HepG2 (cell line): ENCODE measurements around the gene MRFAP1. TPM values are rescaled to one million over a fixed set of nuclear protein-coding genes. Genes with fewer than 3 reads are reported as not detected.

ENCODE experiments used
- ATAC-seq: fragments of 200-7000 bp; cut with Tn5 transposase; 3 replicates; pipeline ENCODE4 v1.9.1; 2020; ENCODE audit warnings: mild to moderate bottlenecking, moderate library complexity
- BruUV-seq: library from RNA; stranded (reverse); fragments of 400-500 nt; replicated peaks from 2 replicates; lab custom pipeline; 2021; lab: Mats Ljungman, UMichigan
- CTCF ChIA-PET: fragments of 300-600 bp; formaldehyde crosslinking; extraction: SDS; loops from one replicate; lab custom pipeline; 2021; ENCODE audit warnings: low total read pairs, inconsistent platforms, low intra/inter-chr PET ratio; lab: Yijun Ruan, JAX
- POLR2A ChIA-PET: fragments of 350-600 bp; sonication (Branson Sonifier 250); formaldehyde crosslinking; loops from one replicate; lab custom pipeline; 2020; ENCODE audit warnings: antibody characterized with exemption, inconsistent platforms; lab: Yijun Ruan, JAX
- DNase-seq: peaks from one replicate; pipeline ENCODE4 v3.0.0-alpha.2; 2015; ENCODE audit warnings: low spot score
- FAIRE-seq: peaks from 3 replicates; lab custom pipeline; 2011; peaks lifted over from hg19 to GRCh38; lab: Jason Lieb, UNC
- H2AFZ ChIP-seq: one replicate; pipeline ENCODE4 v1.6.1; 2011; ENCODE audit warnings: low read length, inconsistent platforms
- H3K27ac ChIP-seq: fragments of 300-600 bp; 3 replicates; pipeline ENCODE4 v1.8.0; 2011; ENCODE audit warnings: mixed run types, mild to moderate bottlenecking, mixed read lengths, low read length, inconsistent platforms; ENCODE audit not compliant: insufficient read depth; ENCODE audit errors: extremely low read length
- H3K27me3 ChIP-seq, 2 experiments: fragments of 200-600 bp in 1 of 2; 2 replicates in 1 of 2; 3 replicates in 1 of 2; pipeline versions ENCODE4 v1.6.0 to v1.8.0; 2011; ENCODE audit warnings: low read length in 2 of 2, mild to moderate bottlenecking in 2 of 2, moderate library complexity in 2 of 2, inconsistent platforms in 1 of 2; ENCODE audit not compliant: insufficient read depth in 2 of 2, control insufficient read depth in 1 of 2
- H3K36me3 ChIP-seq, 2 experiments: fragments of 200-600 bp in 1 of 2; replicated peaks in 1 of 2; 2 replicates in 1 of 2; 3 replicates in 1 of 2; pipeline versions ENCODE4 v1.5.1 to v1.8.0; 2011; ENCODE audit warnings: low read length in 2 of 2, inconsistent platforms in 1 of 2; ENCODE audit not compliant: insufficient read depth in 2 of 2, control insufficient read depth in 1 of 2
- H3K4me1 ChIP-seq: 2 replicates; pipeline ENCODE4 v1.5.1; 2012; ENCODE audit warnings: low read length, inconsistent platforms; ENCODE audit not compliant: insufficient read depth
- H3K4me2 ChIP-seq: 2 replicates; pipeline ENCODE4 v1.6.0; 2011; ENCODE audit warnings: low read depth, low read length, inconsistent platforms
- H3K4me3 ChIP-seq, 3 experiments: fragments of 200-600 bp in 1 of 3; sonication (generic), shearing (Covaris generic) in 1 of 3; replicated peaks in 1 of 3; 2 replicates each; pipeline ENCODE4 v1.5.1; 2011 to 2016; ENCODE audit warnings: low read length in 3 of 3, inconsistent platforms in 2 of 3, low read depth in 2 of 3, mild to moderate bottlenecking in 2 of 3, control low read depth in 1 of 3, mixed read lengths in 1 of 3; ENCODE audit not compliant: insufficient read depth in 1 of 3
- H3K79me2 ChIP-seq: one replicate; pipeline ENCODE4 v1.6.1; 2011; ENCODE audit warnings: low read length, inconsistent platforms; ENCODE audit not compliant: insufficient read depth
- H3K9ac ChIP-seq: 2 replicates; pipeline ENCODE4 v1.6.0; 2011; ENCODE audit warnings: mild to moderate bottlenecking, low read depth, low read length, inconsistent platforms; ENCODE audit not compliant: insufficient read depth
- H3K9me3 ChIP-seq: 2 replicates; pipeline ENCODE4 v1.5.1; 2012; ENCODE audit warnings: mild to moderate bottlenecking, low read length
- H4K20me1 ChIP-seq: 2 replicates; pipeline ENCODE4 v1.6.0; 2011; ENCODE audit warnings: inconsistent platforms, mild to moderate bottlenecking, low read length, moderate library complexity; ENCODE audit not compliant: insufficient read depth
- ADNP ChIP-seq: sonication (generic); formaldehyde crosslinking; IDR thresholded peaks from 2 replicates; pipeline ENCODE4 v1.4.0; 2020; ENCODE audit warnings: missing genetic modification reagents
- ATF7-NPFF ChIP-seq: sonication (generic); formaldehyde crosslinking; IDR thresholded peaks from 2 replicates; pipeline ENCODE4 v1.8.1; 2023; ENCODE audit warnings: mild to moderate bottlenecking, low read depth, missing genetic modification reagents, moderate library complexity
- CBX1 ChIP-seq: IDR thresholded peaks from one replicate; pipeline ENCODE4 v1.6.1; 2016; ENCODE audit warnings: antibody characterized with exemption, low read depth
- DR1 ChIP-seq: sonication (generic); formaldehyde crosslinking; IDR thresholded peaks from 2 replicates; pipeline ENCODE4 v1.8.0; 2021; ENCODE audit warnings: mild to moderate bottlenecking, missing genetic modification reagents, inconsistent platforms
- FOSL1 ChIP-seq: sonication (generic); formaldehyde crosslinking; IDR thresholded peaks from 2 replicates; pipeline ENCODE4 v1.9.0; 2021; ENCODE audit warnings: missing genetic modification reagents, borderline replicate concordance
- GATAD2A ChIP-seq: IDR thresholded peaks from 2 replicates; pipeline ENCODE4 v1.6.1; 2016
- HCFC1 ChIP-seq: fragments of 150-350 bp; IDR thresholded peaks from 2 replicates; pipeline ENCODE4 v1.6.1; 2014; ENCODE audit warnings: low read depth, low read length
- KLF13 ChIP-seq: sonication (generic); formaldehyde crosslinking; IDR thresholded peaks from 2 replicates; pipeline ENCODE4 v1.4.0; 2020; ENCODE audit warnings: mild to moderate bottlenecking, missing genetic modification reagents
- MTF2 ChIP-seq: sonication (generic); formaldehyde crosslinking; IDR thresholded peaks from 2 replicates; pipeline ENCODE4 v1.5.0; 2020; ENCODE audit warnings: missing genetic modification reagents, borderline replicate concordance
- NFYC ChIP-seq: IDR thresholded peaks from 2 replicates; pipeline ENCODE4 v1.6.1; 2016; ENCODE audit warnings: missing genetic modification reagents, missing compliant biosample characterization
- ZFP90 ChIP-seq: sonication (generic); formaldehyde crosslinking; IDR thresholded peaks from 2 replicates; pipeline ENCODE4 v1.8.0; 2022; ENCODE audit warnings: missing genetic modification reagents, mild to moderate bottlenecking, inconsistent platforms, borderline replicate concordance
- ZNF10 ChIP-seq: sonication (generic); formaldehyde crosslinking; IDR thresholded peaks from 2 replicates; pipeline ENCODE4 v1.4.0; 2020; ENCODE audit warnings: mild to moderate bottlenecking, low read depth, missing genetic modification reagents, borderline replicate concordance
- ZNF234 ChIP-seq: sonication (generic); formaldehyde crosslinking; conservative IDR thresholded peaks from 2 replicates; pipeline ENCODE4 v1.5.1; 2020; ENCODE audit warnings: mild to moderate bottlenecking, missing genetic modification reagents
- ZNF264 ChIP-seq: sonication (generic); formaldehyde crosslinking; IDR thresholded peaks from 2 replicates; pipeline ENCODE4 v1.4.0; 2020; ENCODE audit warnings: missing genetic modification reagents
- ZNF484 ChIP-seq: sonication (generic); formaldehyde crosslinking; IDR thresholded peaks from 2 replicates; pipeline ENCODE4 v1.5.1; 2020; ENCODE audit warnings: mild to moderate bottlenecking, low read depth, missing genetic modification reagents, borderline replicate concordance
- ZNF790 ChIP-seq: sonication (generic); formaldehyde crosslinking; IDR thresholded peaks from 2 replicates; pipeline ENCODE4 v1.8.0; 2022; ENCODE audit warnings: missing genetic modification reagents, mild to moderate bottlenecking, borderline replicate concordance
- WGBS: methylation state at CpG from one replicate; pipeline ENCODE4 v1.1.6; 2017; ENCODE audit warnings: low lambda C conversion rate; 5-methylcytosine and 5-hydroxymethylcytosine counted together
- in situ Hi-C: cut with HindIII; loops from 2 replicates; pipeline ENCODE4 v1.10.0; 2017; ENCODE audit warnings: low pct_unique_long_range_greater_than_20kb; ENCODE audit not compliant: extremely low pct_ligation_motif_present
- intact Hi-C: fragments of 100-400 bp; cut with micrococcal nuclease; formaldehyde crosslinking; loops from one replicate; pipeline ENCODE4 v1.10.0; 2022; ENCODE audit not compliant: unreplicated experiment
- polyA plus RNA-seq, 8 experiments: library from polyadenylated mRNA; depleted of rRNA in 3 of 8; stranded (reverse) in 7 of 8; unstranded in 1 of 8; fragments of >200 nt; fragmentation: Illumina TruSeq in 4 of 8; extraction: Trizol in 4 of 8; gene quantifications; 2 replicates each; pipeline versions ENCODE4 v1.2.1 to v1.2.3, GENCODE V29; 2011 to 2016; ENCODE audit warnings: low read depth in 4 of 8, missing spikeins in 1 of 8, mixed read lengths in 1 of 8; ENCODE audit not compliant: insufficient read depth in 1 of 8
- total RNA-seq, 5 experiments: library from RNA; depleted of rRNA; stranded (reverse); fragments of >200 nt; fragmentation: Illumina TruSeq; extraction: Trizol; gene quantifications; 2 replicates each; pipeline ENCODE4 v1.2.3, GENCODE V29; 2016; ENCODE audit warnings: low read depth in 1 of 5
- TF ChIP-seq, protein P1 (sequence below), 2 experiments: IDR thresholded peaks; 2 replicates each; pipeline ENCODE4 v1.6.1; 2011 to 2012; ENCODE audit warnings: low read length in 2 of 2, borderline replicate concordance in 1 of 2, low read depth in 1 of 2, mild to moderate bottlenecking in 1 of 2, moderate library complexity in 1 of 2
- TF ChIP-seq, protein P2 (sequence below): IDR thresholded peaks from 2 replicates; pipeline ENCODE4 v1.6.1; 2012; ENCODE audit warnings: low read length, improper control_type of control experiment

The MRFAP1 gene
- total and polyA plus RNA-seq, 2 of the 13 experiments (the other 11 are each of a cell fraction or from before 2014, with no cell fraction given): 112 to 158 TPM

DNA sequence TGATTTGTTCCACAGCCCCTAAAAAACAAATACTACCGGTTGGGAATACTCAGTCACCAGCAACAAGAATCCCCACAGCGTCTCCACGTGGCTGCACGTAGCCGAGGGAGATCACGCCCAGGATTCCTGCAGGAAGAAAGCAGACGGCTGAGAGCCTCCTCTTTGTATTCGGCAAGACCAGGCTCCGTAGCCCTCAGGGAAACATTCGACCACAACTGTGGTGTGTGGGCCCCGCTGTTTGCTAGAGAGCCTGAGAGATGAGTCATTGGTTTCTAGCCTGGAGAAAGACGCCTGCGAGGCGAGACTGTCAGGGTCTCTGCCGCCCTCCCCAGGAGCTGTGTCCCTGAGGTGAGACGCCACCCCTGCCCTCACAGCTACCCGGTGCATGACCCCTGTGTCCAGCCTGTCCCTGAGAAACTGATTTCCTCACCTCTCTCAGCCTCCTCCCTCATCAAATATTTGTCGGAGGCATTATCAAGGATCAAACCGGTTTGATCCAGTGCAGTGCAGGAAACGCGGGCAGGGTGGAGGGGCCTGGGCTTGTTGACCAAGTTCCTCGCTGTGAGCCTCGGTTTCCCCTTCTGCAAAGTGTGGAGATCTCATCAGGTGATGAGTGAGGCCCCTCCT is 48.5 kb downstream of the MRFAP1 start:
- Histone ChIP-seq H3K27me3 (no peaks in the 10 kb centered on the region; a peak in 1 of 5 replicates), H3K27ac (peak overlapping the region; percentile 94), H4K20me1 (no peaks in the 10 kb centered on the region), H3K4me2 (peak overlapping the region; percentile 91), H3K9ac (peak overlapping the region; percentile 75), H3K4me1 (peaks cover 75% of the 10 kb centered on the region), H3K4me3 (peak overlapping the region; percentile 49 to 74 (median 66); a peak in 5 of 6 replicates), H3K79me2 (peaks cover 11% of the 10 kb centered on the region), H3K9me3 (no peaks in the 10 kb centered on the region), H2AFZ (no peak overlapping the region), H3K36me3 (no peaks in the 10 kb centered on the region)
- in situ Hi-C loops: no loop called here
- intact Hi-C loops: loop anchor here (2.0 to 10.0 kb wide), 3 partner anchors 14 to 64 kb away; partner anchors contain the start of gene MRFAP1
- peak; percentile 92 for FAIRE-seq
- DNase-seq: peak; percentile 91
- no TSS peak for BruUV-seq
- CTCF ChIA-PET: interaction anchor here (1.9 to 2.3 kb wide), 2 partner anchors 10 to 14 kb away, joined by 4 to 10 read pairs; a partner anchor contains a TSS
- ATAC-seq: peak; percentile 62
- WGBS: under 1% methylated on average over 18 of the region's 23 CpGs
- POLR2A ChIA-PET: interaction anchor here (0.6 to 5.5 kb wide), 14 partner anchors 8 to 413 kb away, joined by 3 to 122 read pairs (median 4); partner anchors contain the start of genes BLOC1S4, GRPEL1, MRFAP1 and MRFAP1L1
- TF ChIP-seq NFYC (no peak), FOSL1 (CRISPR knock-in tag) (peak; percentile 81), ZNF484 (CRISPR knock-in tag) (no peak), ADNP (CRISPR knock-in tag) (no peak), ZFP90 (CRISPR knock-in tag) (0 out of 2 replicates have a peak, but pooled peaks have one; percentile 42), CBX1 (no peak), ZNF264 (CRISPR knock-in tag) (peak; percentile 43; the same call in 1 of the 2 replicates), KLF13 (no peak), ZNF790 (no peak), DR1 (CRISPR knock-in tag) (no peak; the same call in 1 of the 2 replicates), ZNF234 (no peak), MTF2 (CRISPR knock-in tag) (no peak), GATAD2A (peak; percentile 52), ZNF10 (CRISPR knock-in tag) (no peak), HCFC1 (no peak), ATF7-NPFF (CRISPR knock-in tag) (no peak; the same call in 1 of the 2 replicates)
- TF ChIP-seq, protein P1, sequence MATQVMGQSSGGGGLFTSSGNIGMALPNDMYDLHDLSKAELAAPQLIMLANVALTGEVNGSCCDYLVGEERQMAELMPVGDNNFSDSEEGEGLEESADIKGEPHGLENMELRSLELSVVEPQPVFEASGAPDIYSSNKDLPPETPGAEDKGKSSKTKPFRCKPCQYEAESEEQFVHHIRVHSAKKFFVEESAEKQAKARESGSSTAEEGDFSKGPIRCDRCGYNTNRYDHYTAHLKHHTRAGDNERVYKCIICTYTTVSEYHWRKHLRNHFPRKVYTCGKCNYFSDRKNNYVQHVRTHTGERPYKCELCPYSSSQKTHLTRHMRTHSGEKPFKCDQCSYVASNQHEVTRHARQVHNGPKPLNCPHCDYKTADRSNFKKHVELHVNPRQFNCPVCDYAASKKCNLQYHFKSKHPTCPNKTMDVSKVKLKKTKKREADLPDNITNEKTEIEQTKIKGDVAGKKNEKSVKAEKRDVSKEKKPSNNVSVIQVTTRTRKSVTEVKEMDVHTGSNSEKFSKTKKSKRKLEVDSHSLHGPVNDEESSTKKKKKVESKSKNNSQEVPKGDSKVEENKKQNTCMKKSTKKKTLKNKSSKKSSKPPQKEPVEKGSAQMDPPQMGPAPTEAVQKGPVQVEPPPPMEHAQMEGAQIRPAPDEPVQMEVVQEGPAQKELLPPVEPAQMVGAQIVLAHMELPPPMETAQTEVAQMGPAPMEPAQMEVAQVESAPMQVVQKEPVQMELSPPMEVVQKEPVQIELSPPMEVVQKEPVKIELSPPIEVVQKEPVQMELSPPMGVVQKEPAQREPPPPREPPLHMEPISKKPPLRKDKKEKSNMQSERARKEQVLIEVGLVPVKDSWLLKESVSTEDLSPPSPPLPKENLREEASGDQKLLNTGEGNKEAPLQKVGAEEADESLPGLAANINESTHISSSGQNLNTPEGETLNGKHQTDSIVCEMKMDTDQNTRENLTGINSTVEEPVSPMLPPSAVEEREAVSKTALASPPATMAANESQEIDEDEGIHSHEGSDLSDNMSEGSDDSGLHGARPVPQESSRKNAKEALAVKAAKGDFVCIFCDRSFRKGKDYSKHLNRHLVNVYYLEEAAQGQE (IDR thresholded peaks at IDR 0.05; ENCODE audit: borderline replicate concordance in 1 of 2, low read depth in 1 of 2, low read length in 2 of 2): peak in 1 of 2 experiments; percentile 14; a peak in 1 of 4 replicates
- TF ChIP-seq, protein P2, sequence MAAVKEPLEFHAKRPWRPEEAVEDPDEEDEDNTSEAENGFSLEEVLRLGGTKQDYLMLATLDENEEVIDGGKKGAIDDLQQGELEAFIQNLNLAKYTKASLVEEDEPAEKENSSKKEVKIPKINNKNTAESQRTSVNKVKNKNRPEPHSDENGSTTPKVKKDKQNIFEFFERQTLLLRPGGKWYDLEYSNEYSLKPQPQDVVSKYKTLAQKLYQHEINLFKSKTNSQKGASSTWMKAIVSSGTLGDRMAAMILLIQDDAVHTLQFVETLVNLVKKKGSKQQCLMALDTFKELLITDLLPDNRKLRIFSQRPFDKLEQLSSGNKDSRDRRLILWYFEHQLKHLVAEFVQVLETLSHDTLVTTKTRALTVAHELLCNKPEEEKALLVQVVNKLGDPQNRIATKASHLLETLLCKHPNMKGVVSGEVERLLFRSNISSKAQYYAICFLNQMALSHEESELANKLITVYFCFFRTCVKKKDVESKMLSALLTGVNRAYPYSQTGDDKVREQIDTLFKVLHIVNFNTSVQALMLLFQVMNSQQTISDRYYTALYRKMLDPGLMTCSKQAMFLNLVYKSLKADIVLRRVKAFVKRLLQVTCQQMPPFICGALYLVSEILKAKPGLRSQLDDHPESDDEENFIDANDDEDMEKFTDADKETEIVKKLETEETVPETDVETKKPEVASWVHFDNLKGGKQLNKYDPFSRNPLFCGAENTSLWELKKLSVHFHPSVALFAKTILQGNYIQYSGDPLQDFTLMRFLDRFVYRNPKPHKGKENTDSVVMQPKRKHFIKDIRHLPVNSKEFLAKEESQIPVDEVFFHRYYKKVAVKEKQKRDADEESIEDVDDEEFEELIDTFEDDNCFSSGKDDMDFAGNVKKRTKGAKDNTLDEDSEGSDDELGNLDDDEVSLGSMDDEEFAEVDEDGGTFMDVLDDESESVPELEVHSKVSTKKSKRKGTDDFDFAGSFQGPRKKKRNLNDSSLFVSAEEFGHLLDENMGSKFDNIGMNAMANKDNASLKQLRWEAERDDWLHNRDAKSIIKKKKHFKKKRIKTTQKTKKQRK: no peak
